GM19193 (cell line): ENCODE results near the gene RPL5.

ENCODE experiments used
- POLR2A ChIP-seq: IDR thresholded peaks from 4 replicates; pipeline ENCODE4 v1.6.1; 2011; ENCODE audit not compliant: insufficient read depth, insufficient read length; ENCODE audit errors: extremely low read depth

The RPL5 gene

GRCh38 chr1:92840600-92840999 is 8.8 kb downstream of the RPL5 start:
- no peak for TF ChIP-seq POLR2A

GRCh38 chr1:92842082-92843045 is 10.5 kb downstream of the RPL5 start:
- TF ChIP-seq POLR2A = no peak

GRCh38 chr1:92843046-92843423 is 11.2 kb downstream of the RPL5 start:
- no peak for TF ChIP-seq POLR2A

GRCh38 chr1:92843429-92844352 is 11.9 kb downstream of the RPL5 start:
- no peak for TF ChIP-seq POLR2A

GRCh38 chr1:92844439-92844838 is 12.6 kb downstream of the RPL5 start:
- TF ChIP-seq POLR2A = no peak

- TF ChIP-seq POLR2A = no peak
Measured at GRCh38 chr1:92845908-92846307, 14.1 kb downstream of the RPL5 start.

- no peak for TF ChIP-seq POLR2A
Measured at GRCh38 chr1:92848201-92848600, 16.4 kb downstream of the RPL5 start.

DNA sequence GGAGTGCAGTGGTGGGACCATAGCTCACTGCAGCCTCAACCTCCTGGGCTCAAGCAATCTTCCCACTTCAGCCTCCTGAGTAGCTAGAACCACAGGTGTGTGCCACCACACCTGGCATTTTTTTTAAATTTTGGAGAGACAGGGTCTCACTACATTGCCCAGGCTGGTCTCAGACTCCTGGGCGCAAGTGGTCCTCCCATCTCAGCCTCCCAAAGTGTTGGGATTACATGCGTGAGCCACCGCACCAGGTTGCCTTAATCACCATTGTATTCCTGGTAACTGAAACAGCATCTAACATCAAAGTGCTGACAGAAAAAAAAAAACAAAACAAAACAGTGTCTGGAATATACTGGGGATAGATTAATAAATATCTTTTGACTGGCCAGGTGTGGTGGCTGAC is 18.2 kb downstream of the RPL5 start:
- TF ChIP-seq POLR2A = no peak

- no peak for TF ChIP-seq POLR2A
Measured at GRCh38 chr1:92851729-92852128, 19.9 kb downstream of the RPL5 start.

- TF ChIP-seq POLR2A = no peak
Measured at GRCh38 chr1:92853299-92853698, 21.5 kb downstream of the RPL5 start.

GRCh38 chr1:92854101-92854785 is 22.4 kb downstream of the RPL5 start:
- TF ChIP-seq POLR2A = no peak

GRCh38 chr1:92855236-92855635 is 23.4 kb downstream of the RPL5 start:
- TF ChIP-seq POLR2A = no peak

GRCh38 chr1:92857817-92858216 is 26.0 kb downstream of the RPL5 start:
- TF ChIP-seq POLR2A = no peak

- TF ChIP-seq POLR2A = no peak
Measured at GRCh38 chr1:92858564-92859399, 26.9 kb downstream of the RPL5 start.

GRCh38 chr1:92859400-92860039 is 27.7 kb downstream of the RPL5 start:
- TF ChIP-seq POLR2A = no peak
